K562 (cell line): ENCODE data around the gene UBE2C. TPM values are rescaled to one million over a fixed set of nuclear protein-coding genes. Genes with fewer than 3 reads are reported as not detected.

Experiments
- ATAC-seq: fragments of 200-7000 bp; cut with Tn5 transposase; 3 replicates; pipeline ENCODE4 v1.9.1; 2020; ENCODE audit warnings: moderate library complexity
- BruUV-seq: library from RNA; stranded (reverse); fragments of 400-500 nt; replicated peaks from 2 replicates; lab custom pipeline; 2021; lab: Mats Ljungman, UMichigan
- CTCF ChIA-PET: fragments of 300-600 bp; formaldehyde crosslinking; extraction: SDS; loops from one replicate; lab custom pipeline; 2021; ENCODE audit warnings: low intra/inter-chr PET ratio; lab: Yijun Ruan, JAX
- POLR2A ChIA-PET: fragments of 300-600, 350-650 bp; sonication (Branson Sonifier 250); formaldehyde crosslinking; extraction: SDS; loops from one replicate; lab custom pipeline; 2021; ENCODE audit warnings: antibody characterized with exemption, inconsistent platforms; lab: Yijun Ruan, JAX
- DNase-seq, 4 experiments: peaks; one replicate each; pipeline versions ENCODE4 v3.0.0 to v3.0.0-alpha.2; 2011 to 2018; ENCODE audit warnings: low spot score in 3 of 4, mixed read lengths in 3 of 4; ENCODE audit errors: extremely low read depth in 1 of 4
- FAIRE-seq: peaks from 2 replicates; lab custom pipeline; 2011; peaks lifted over from hg19 to GRCh38; lab: Jason Lieb, UNC
- H2AFZ ChIP-seq: 2 replicates; pipeline ENCODE4 v1.6.0; 2011; ENCODE audit warnings: low read depth, low read length, control low read depth, inconsistent platforms
- H3K27ac ChIP-seq: fragments of 200-600 bp; 3 replicates; pipeline ENCODE4 v1.8.0; 2011; ENCODE audit warnings: low read depth, mild to moderate bottlenecking, control low read depth, inconsistent platforms, low read length, moderate library complexity, mixed read lengths; ENCODE audit errors: extremely low read depth
- H3K27me3 ChIP-seq, 2 experiments: fragments of 300-600 bp in 1 of 2; 2 replicates in 1 of 2; 3 replicates in 1 of 2; pipeline versions ENCODE4 v1.6.0 to v1.8.0; 2011; ENCODE audit warnings: inconsistent platforms in 2 of 2, low read length in 2 of 2, mild to moderate bottlenecking in 1 of 2, mixed read lengths in 1 of 2, moderate library complexity in 1 of 2; ENCODE audit not compliant: control insufficient read depth in 2 of 2, insufficient read depth in 2 of 2
- H3K36me3 ChIP-seq: fragments of 300-600 bp; 3 replicates; pipeline ENCODE4 v1.8.0; 2011; ENCODE audit warnings: mild to moderate bottlenecking, low read length, inconsistent platforms; ENCODE audit not compliant: control insufficient read depth, insufficient read depth
- H3K4me1 ChIP-seq, 2 experiments: fragments of 200-600 bp in 1 of 2; replicated peaks in 1 of 2; 2 replicates in 1 of 2; 3 replicates in 1 of 2; pipeline versions ENCODE4 v1.5.1 to v1.8.0; 2011; ENCODE audit warnings: inconsistent platforms in 2 of 2, low read length in 2 of 2, mild to moderate bottlenecking in 1 of 2, mixed read lengths in 1 of 2, moderate library complexity in 1 of 2; ENCODE audit not compliant: control insufficient read depth in 2 of 2, insufficient read depth in 2 of 2
- H3K4me2 ChIP-seq: 2 replicates; pipeline ENCODE4 v1.6.1; 2011; ENCODE audit warnings: low read length, control low read depth, inconsistent platforms, mixed read lengths; ENCODE audit not compliant: insufficient read depth
- H3K4me3 ChIP-seq: fragments of 200-600 bp; sonication (generic), shearing (Covaris generic); 2 replicates; pipeline ENCODE4 v1.5.1; 2016; ENCODE audit warnings: control low read depth, inconsistent platforms
- H3K79me2 ChIP-seq: fragments of 200-600 bp; 3 replicates; pipeline ENCODE4 v1.8.0; 2011; ENCODE audit warnings: low read length, inconsistent platforms; ENCODE audit not compliant: control insufficient read depth, insufficient read depth
- H3K9ac ChIP-seq, 2 experiments: 2 replicates each; pipeline versions ENCODE4 v1.6.0 to v1.6.1; 2011; ENCODE audit warnings: low read depth in 2 of 2, low read length in 2 of 2, control low read depth in 1 of 2, inconsistent platforms in 1 of 2, mild to moderate bottlenecking in 1 of 2, mixed read lengths in 1 of 2; ENCODE audit not compliant: insufficient read depth in 1 of 2
- H3K9me1 ChIP-seq: one replicate; pipeline ENCODE4 v1.6.0; 2011; ENCODE audit warnings: inconsistent platforms, mild to moderate bottlenecking, low read length, moderate library complexity; ENCODE audit not compliant: control insufficient read depth, insufficient read depth
- H3K9me3 ChIP-seq: replicated peaks from 2 replicates; pipeline ENCODE4 v1.5.1; 2011; ENCODE audit warnings: low read depth, low read length, inconsistent platforms; ENCODE audit not compliant: control insufficient read depth, insufficient read depth
- H4K20me1 ChIP-seq: replicated peaks from 2 replicates; pipeline ENCODE4 v1.6.1; 2011; ENCODE audit warnings: low read length, inconsistent platforms, mixed read lengths; ENCODE audit not compliant: control insufficient read depth, insufficient read depth
- CC2D1A ChIP-seq: fragments of 450-650 bp; IDR thresholded peaks from 2 replicates; pipeline ENCODE4 v1.6.1; 2017; ENCODE audit warnings: mild to moderate bottlenecking
- FOXA1 ChIP-seq: fragments of 450-650 bp; IDR thresholded peaks from 2 replicates; pipeline ENCODE4 v1.6.1; 2016; ENCODE audit warnings: mild to moderate bottlenecking, borderline replicate concordance
- GATAD2A ChIP-seq: fragments of 450-650 bp; IDR thresholded peaks from 2 replicates; pipeline ENCODE4 v1.6.1; 2017
- HNRNPUL1 ChIP-seq: fragments of 200-400 bp; formaldehyde crosslinking; IDR thresholded peaks from 2 replicates; pipeline ENCODE4 v1.6.1; 2017; ENCODE audit warnings: low read length
- KLF10 ChIP-seq: fragments of 250-450 bp; sonication (Bioruptor Pico); IDR thresholded peaks from 2 replicates; pipeline ENCODE4 v1.6.1; 2021; ENCODE audit warnings: matching md5 sums
- LCOR ChIP-seq: sonication (generic); formaldehyde crosslinking; IDR thresholded peaks from 2 replicates; pipeline ENCODE4 v1.8.0; 2022; ENCODE audit warnings: mild to moderate bottlenecking, missing genetic modification reagents
- NFATC3 ChIP-seq: fragments of 450-650 bp; IDR thresholded peaks from 2 replicates; pipeline ENCODE4 v1.6.1; 2017; ENCODE audit warnings: mild to moderate bottlenecking
- NR1H2 ChIP-seq: sonication (generic); formaldehyde crosslinking; IDR thresholded peaks from 2 replicates; pipeline ENCODE4 v1.4.0; 2020; ENCODE audit warnings: mild to moderate bottlenecking, missing genetic modification reagents
- RNF219 ChIP-seq: fragments of 250-450 bp; sonication (Bioruptor Pico); IDR thresholded peaks from 2 replicates; pipeline ENCODE4 v1.5.0; 2022; ENCODE audit warnings: mild to moderate bottlenecking
- SREBF2 ChIP-seq: sonication (generic); formaldehyde crosslinking; IDR thresholded peaks from 2 replicates; pipeline ENCODE4 v1.4.0; 2020; ENCODE audit warnings: mild to moderate bottlenecking, missing genetic modification reagents
- STAT5B ChIP-seq: fragments of 250-450 bp; sonication (Bioruptor Pico); IDR thresholded peaks from 2 replicates; pipeline ENCODE4 v1.8.0; 2021; ENCODE audit warnings: mild to moderate bottlenecking, inconsistent platforms
- ZNF263 ChIP-seq: sonication (generic); formaldehyde crosslinking; IDR thresholded peaks from 2 replicates; pipeline ENCODE4 v1.8.0; 2022; ENCODE audit warnings: mild to moderate bottlenecking, missing genetic modification reagents, borderline replicate concordance
- ZNF316 ChIP-seq: fragments of 450-650 bp; IDR thresholded peaks from 2 replicates; pipeline ENCODE4 v1.6.1; 2016
- WGBS: fragments of 100-300 bp; shearing (Covaris generic); methylation state at CpG from one replicate; pipeline ENCODE4 v1.1.6; 2016; ENCODE audit warnings: low coverage, mixed read lengths; ENCODE audit not compliant: insufficient coverage; ENCODE audit errors: missing lambda C conversion rate; 5-methylcytosine and 5-hydroxymethylcytosine counted together
- in situ Hi-C: fragments of 300-500 bp; cut with MboI; formaldehyde crosslinking; loops from 4 replicates; pipeline ENCODE4 v1.15.0; 2018; ENCODE audit warnings: inconsistent platforms, mixed read lengths
- intact Hi-C: fragments of 100-400 bp; cut with micrococcal nuclease; formaldehyde crosslinking; loops from 2 replicates; pipeline ENCODE4 v1.14.2; 2022
- polyA plus RNA-seq, 8 experiments: library from polyadenylated mRNA; depleted of rRNA in 4 of 8; stranded (reverse) in 5 of 8; unstranded in 3 of 8; fragments of >200 nt; fragmentation: Nextera tagmentation in 2 of 8; fragmentation: Illumina TruSeq in 1 of 8; extraction: Ambion mirVana in 2 of 8; extraction: Trizol in 1 of 8; gene quantifications; 2 replicates each; pipeline versions ENCODE4 v1.2.1 to v1.2.3, GENCODE V29; 2011 to 2014; ENCODE audit warnings: inconsistent platforms in 1 of 8, missing spikeins in 1 of 8
- total RNA-seq, 7 experiments: library from RNA; depleted of rRNA in 6 of 7; stranded (reverse); fragments of >200 nt in 6 of 7; fragmentation: Illumina TruSeq in 2 of 7; extraction: Trizol in 2 of 7; gene quantifications; 2 replicates each; pipeline versions ENCODE4 v1.2.1 to v1.2.3, GENCODE V29; 2011 to 2021; ENCODE audit warnings: low replicate concordance in 1 of 7
- TF ChIP-seq, protein P1 (sequence below): fragments of 450-650 bp; IDR thresholded peaks from 2 replicates; pipeline ENCODE4 v1.6.1; 2016; ENCODE audit warnings: missing biosample characterization, missing genetic modification characterization
- TF ChIP-seq, protein P2 (sequence below): fragments of 200-800 bp; sonication (Bioruptor generic); IDR thresholded peaks from 2 replicates; pipeline ENCODE4 v1.6.1; 2017; ENCODE audit warnings: missing genetic modification characterization, missing compliant biosample characterization

Gene UBE2C
- total and polyA plus RNA-seq, 9 of the 15 experiments (the other 6 are each of a cell fraction or from before 2014, with no cell fraction given) = 0.51 to 1.6 (median 0.69) TPM

DNA sequence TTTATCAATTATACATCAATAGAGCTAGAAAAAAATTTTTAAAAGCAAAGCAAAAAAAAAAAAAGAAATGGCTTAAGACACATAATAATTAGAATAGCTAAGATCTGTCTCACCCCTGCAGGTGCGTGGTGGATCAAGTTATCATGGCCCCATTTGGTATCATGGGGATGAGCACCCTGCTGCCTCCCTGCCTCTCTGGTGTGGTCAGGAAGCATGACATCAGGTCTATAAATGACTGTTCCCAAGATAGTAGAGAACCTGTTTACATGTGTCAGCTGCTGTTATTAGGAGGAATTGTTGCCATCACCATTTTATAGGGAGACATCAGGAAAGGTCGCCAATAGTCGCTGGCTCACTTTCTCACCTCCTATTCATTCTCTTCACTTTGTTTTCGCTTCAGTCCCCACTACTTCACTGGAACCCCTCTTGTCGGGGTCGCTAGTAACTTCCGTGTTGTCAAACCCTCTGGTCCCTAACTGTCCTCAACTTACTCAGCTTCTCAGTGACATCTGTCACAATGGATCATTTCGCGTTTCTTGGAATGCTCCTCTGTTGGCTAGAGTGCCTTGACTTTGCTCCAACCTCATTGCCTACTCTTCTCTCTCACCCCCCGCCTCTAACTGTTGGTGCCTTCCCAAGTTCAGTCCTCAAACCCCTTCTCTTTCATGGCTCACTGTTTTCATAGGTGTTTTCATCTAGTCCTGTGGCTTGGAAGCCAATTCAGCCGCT, 15.9 kb upstream of the UBE2C start:
- CTCF ChIA-PET = no interaction called here
- in situ Hi-C loops = loop anchor here (5.0 kb wide), 1 partner anchor 166 kb away; no protein-coding TSS in a partner anchor

More for the DNA sequence above, 15.9 kb upstream of the UBE2C start:
- Histone ChIP-seq H3K9me1 (no peaks in the 10 kb centered on the region), H3K4me2 (no peak overlapping the region), H3K4me1 (peaks cover 6 to 9% of the 10 kb centered on the region in 2 experiments; a peak in 3 of 5 replicates), H3K9me3 (no peaks in the 10 kb centered on the region)
- intact Hi-C loops = loop anchor here (5.0 to 10.0 kb wide), 2 partner anchors 91 to 138 kb away; partner anchors contain the start of genes PCIF1 and SPATA25
- FAIRE-seq = no peak
- POLR2A ChIA-PET = interaction anchor here (0.7 kb wide), 1 partner anchor 153 kb away, joined by 3 read pairs; no protein-coding TSS in a partner anchor
- TF ChIP-seq ZNF263 (CRISPR knock-in tag) (no peak), HNRNPUL1 (no peak), LCOR (no peak), KLF10 (CRISPR knock-in tag) (no peak), ZNF316 (no peak), NFATC3 (no peak), GATAD2A (no peak), FOXA1 (no peak), CC2D1A (no peak), NR1H2 (CRISPR knock-in tag) (no peak), RNF219 (CRISPR knock-in tag) (no peak), STAT5B (CRISPR knock-in tag) (no peak), SREBF2 (no peak)
- TF ChIP-seq, protein P1, sequence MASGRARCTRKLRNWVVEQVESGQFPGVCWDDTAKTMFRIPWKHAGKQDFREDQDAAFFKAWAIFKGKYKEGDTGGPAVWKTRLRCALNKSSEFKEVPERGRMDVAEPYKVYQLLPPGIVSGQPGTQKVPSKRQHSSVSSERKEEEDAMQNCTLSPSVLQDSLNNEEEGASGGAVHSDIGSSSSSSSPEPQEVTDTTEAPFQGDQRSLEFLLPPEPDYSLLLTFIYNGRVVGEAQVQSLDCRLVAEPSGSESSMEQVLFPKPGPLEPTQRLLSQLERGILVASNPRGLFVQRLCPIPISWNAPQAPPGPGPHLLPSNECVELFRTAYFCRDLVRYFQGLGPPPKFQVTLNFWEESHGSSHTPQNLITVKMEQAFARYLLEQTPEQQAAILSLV = no peak
- TF ChIP-seq, protein P2, sequence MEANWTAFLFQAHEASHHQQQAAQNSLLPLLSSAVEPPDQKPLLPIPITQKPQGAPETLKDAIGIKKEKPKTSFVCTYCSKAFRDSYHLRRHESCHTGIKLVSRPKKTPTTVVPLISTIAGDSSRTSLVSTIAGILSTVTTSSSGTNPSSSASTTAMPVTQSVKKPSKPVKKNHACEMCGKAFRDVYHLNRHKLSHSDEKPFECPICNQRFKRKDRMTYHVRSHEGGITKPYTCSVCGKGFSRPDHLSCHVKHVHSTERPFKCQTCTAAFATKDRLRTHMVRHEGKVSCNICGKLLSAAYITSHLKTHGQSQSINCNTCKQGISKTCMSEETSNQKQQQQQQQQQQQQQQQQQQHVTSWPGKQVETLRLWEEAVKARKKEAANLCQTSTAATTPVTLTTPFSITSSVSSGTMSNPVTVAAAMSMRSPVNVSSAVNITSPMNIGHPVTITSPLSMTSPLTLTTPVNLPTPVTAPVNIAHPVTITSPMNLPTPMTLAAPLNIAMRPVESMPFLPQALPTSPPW (CRISPR knock-in tag) = no peak
- TF ChIP-seq, all 486 proteins: peak for 0
- Histone ChIP-seq H2AFZ (no peak overlapping the region), H3K4me3 (no peak overlapping the region), H3K27me3 (no peaks in the 10 kb centered on the region), H3K79me2 (peaks cover 11% of the 10 kb centered on the region), H3K36me3 (peaks cover 45% of the 10 kb centered on the region; the same call in 2 of the 3 replicates), H4K20me1 (0 out of 2 replicates have a peak, but pooled peaks cover 3% of the 10 kb centered on the region), H3K9ac (no peak overlapping the region), H3K27ac (no peak overlapping the region)
- DNase-seq (no peak), ATAC-seq (no peak)
- BruUV-seq = no TSS peak
- 96% methylated on average over 11 of the region's 11 CpGs for WGBS
